Tibial artery (tissue), 4 donors: ENCODE results near the gene CPLX4.
"Not testable (repeated sequence)": the region's sequence is repeated elsewhere in the genome, so short reads cannot be mapped to it uniquely, and the experiment has no call there.

Experiments used
- DNase-seq, 2 donors: peaks; one replicate each; pipeline ENCODE4 v3.0.0-alpha.2; 2019
- H3K27ac ChIP-seq, 2 donors: fragments of 200-600 bp; sonication (generic) in 1 of 2; 1 replicate in 1 of 2; 2 replicates in 1 of 2; pipeline ENCODE4 v1.5.1; 2018 to 2019; ENCODE audit warnings: mild to moderate bottlenecking in 1 of 2
- H3K27me3 ChIP-seq, 2 donors: fragments of 200-600 bp; sonication (generic) in 1 of 2; one replicate each; pipeline versions ENCODE4 v1.5.1 to v1.6.0; 2016 to 2019
- H3K36me3 ChIP-seq, 3 donors: fragments of 200-600 bp; sonication (generic) in 2 of 3; one replicate each; pipeline ENCODE4 v1.5.1; 2016 to 2019; ENCODE audit warnings: mild to moderate bottlenecking in 2 of 3
- H3K4me1 ChIP-seq, 4 donors: fragments of 200-600 bp; sonication (generic) in 2 of 4; 1 replicate in 3 of 4; 2 replicates in 1 of 4; pipeline ENCODE4 v1.5.1; 2016 to 2019
- H3K4me3 ChIP-seq, 2 donors: fragments of 200-600 bp; sonication (generic) in 1 of 2; 1 replicate in 1 of 2; 2 replicates in 1 of 2; pipeline ENCODE4 v1.5.1; 2018 to 2019; ENCODE audit warnings: mild to moderate bottlenecking in 2 of 2
- H3K9me3 ChIP-seq, 3 donors: fragments of 200-600 bp; sonication (generic) in 1 of 3; one replicate each; pipeline ENCODE4 v1.5.1; 2016 to 2019
- CTCF ChIP-seq, 2 experiments: fragments of 200-600 bp in 1 of 2; fragments of 450-650 bp in 1 of 2; IDR thresholded peaks; one replicate each; pipeline ENCODE4 v1.5.1; 2017 to 2019; ENCODE audit warnings: antibody characterized with exemption in 2 of 2, mild to moderate bottlenecking in 1 of 2, moderate library complexity in 1 of 2
- intact Hi-C: fragments of 100-400 bp; cut with DNase I; formaldehyde crosslinking; loops from one replicate; pipeline ENCODE4 v1.15.0; 2023; ENCODE audit warnings: low total_unique reads

Gene CPLX4

GRCh38 chr18:59264121-59264571, 54.3 kb downstream of the CPLX4 start:
- Histone ChIP-seq H3K27me3 (peaks cover 0 to 65% of the 10 kb centered on the region in 2 donors), H3K27ac (no peak overlapping the region), H3K36me3 (no peaks in the 10 kb centered on the region), H3K4me3 (no peak overlapping the region), H3K4me1 (peaks cover 0 to 29% (median 17%) of the 10 kb centered on the region in 4 donors), H3K9me3 (no peaks in the 10 kb centered on the region)
- DNase-seq: no peak
- intact Hi-C loops: no loop called here
- no peak for TF ChIP-seq CTCF (IDR thresholded peaks at IDR 0.05)

GRCh38 chr18:59263661-59264060, 54.8 kb downstream of the CPLX4 start:
- no peak for DNase-seq
- Histone ChIP-seq H3K4me3 (no peak overlapping the region), H3K36me3 (no peaks in the 10 kb centered on the region), H3K27ac (no peak overlapping the region), H3K4me1 (peaks cover 0 to 25% (median 13%) of the 10 kb centered on the region in 4 donors), H3K27me3 (peaks cover 0 to 60% of the 10 kb centered on the region in 2 donors), H3K9me3 (no peaks in the 10 kb centered on the region)
- intact Hi-C loops: no loop called here
- TF ChIP-seq CTCF (IDR thresholded peaks at IDR 0.05): no peak

DNA sequence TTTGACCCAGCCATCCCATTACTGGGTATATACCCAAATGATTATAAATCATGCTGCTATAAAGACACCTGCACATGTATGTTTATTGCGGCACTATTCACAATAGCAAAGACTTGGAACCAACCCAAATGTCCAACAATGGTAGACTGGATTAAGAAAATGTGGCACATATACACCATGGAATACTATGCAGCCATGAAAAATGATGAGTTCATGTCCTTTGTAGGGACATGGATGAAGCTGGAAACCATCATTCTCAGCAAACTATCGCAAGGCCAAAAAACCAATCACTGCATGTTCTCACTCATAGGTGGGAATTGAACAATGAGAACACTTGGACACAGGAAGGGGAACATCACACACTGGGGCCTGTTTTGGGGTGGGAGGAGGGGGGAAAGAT, 56.2 kb downstream of the CPLX4 start:
- H3K27ac ChIP-seq, H3K36me3 ChIP-seq, intact Hi-C loops, H3K4me3 ChIP-seq, H3K9me3 ChIP-seq, DNase-seq: not testable (repeated sequence)
- Histone ChIP-seq H3K4me1 (peaks cover 0 to 11% (median 3%) of the 10 kb centered on the region in 4 donors), H3K27me3 (peaks cover 0 to 46% of the 10 kb centered on the region in 2 donors)

DNA sequence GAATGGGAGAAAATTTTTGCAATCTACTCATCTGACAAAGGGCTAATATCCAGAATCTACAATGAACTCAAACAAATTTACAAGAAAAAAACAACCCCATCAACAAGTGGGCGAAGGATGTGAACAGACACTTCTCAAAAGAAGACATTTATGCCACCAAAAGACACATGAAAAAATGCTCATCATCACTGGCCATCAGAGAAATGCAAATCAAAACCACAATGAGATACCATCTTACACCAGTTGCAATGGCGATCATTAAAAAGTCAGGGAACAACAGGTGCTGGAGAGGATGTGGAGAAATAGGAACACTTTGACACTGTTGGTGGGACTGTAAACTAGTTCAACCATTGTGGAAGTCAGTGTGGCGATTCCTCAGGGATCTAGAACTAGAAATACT, 56.6 kb downstream of the CPLX4 start:
- H3K36me3 ChIP-seq, intact Hi-C loops, H3K27ac ChIP-seq, DNase-seq, H3K9me3 ChIP-seq, H3K4me3 ChIP-seq: not testable (repeated sequence)
- Histone ChIP-seq H3K4me1 (peaks cover 0 to 11% (median 3%) of the 10 kb centered on the region in 4 donors), H3K27me3 (peaks cover 0 to 44% of the 10 kb centered on the region in 2 donors)

DNA sequence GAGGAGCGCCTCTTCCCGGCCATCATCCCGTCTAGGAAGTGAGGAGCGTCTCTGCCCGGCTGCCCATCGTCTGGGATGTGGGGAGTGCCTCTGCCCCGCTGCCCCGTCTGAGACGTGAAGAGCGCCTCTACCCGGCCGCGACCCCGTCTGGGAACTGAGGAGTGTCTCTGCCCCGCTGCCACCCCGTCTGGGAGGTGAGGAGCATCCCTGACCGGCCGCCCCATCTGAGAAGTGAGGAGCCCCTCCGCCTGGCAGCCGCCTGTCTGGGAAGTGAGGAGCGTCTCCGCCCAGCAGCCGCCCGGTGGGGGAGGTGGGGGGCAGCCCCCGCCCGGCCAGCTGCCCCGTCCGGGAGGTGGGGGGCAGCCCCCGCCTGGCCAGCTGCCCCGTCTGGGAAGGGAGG, 63.0 kb downstream of the CPLX4 start:
- H3K36me3 ChIP-seq, DNase-seq, H3K27me3 ChIP-seq, H3K4me1 ChIP-seq, H3K9me3 ChIP-seq, H3K4me3 ChIP-seq, intact Hi-C loops, H3K27ac ChIP-seq: not testable (repeated sequence)

- no peaks in the 10 kb centered on the region for H3K36me3 ChIP-seq
- H3K9me3 ChIP-seq: no peaks in the 10 kb centered on the region
- no peaks in the 10 kb centered on the region for H3K4me1 ChIP-seq
- peaks cover 0 to 29% of the 10 kb centered on the region in 2 donors for H3K27me3 ChIP-seq
- no peak overlapping the region for H3K27ac ChIP-seq
- no peak overlapping the region for H3K4me3 ChIP-seq
- no peak for DNase-seq
- intact Hi-C loops: no loop called here
- peak; percentile 52 to 68 for TF ChIP-seq CTCF (IDR thresholded peaks at IDR 0.05)
These were observed 69.2 kb downstream of the CPLX4 start for GRCh38 chr18:59249199-59249774.

GRCh38 chr18:59246796-59247195, 71.7 kb downstream of the CPLX4 start:
- DNase-seq: no peak
- H3K27ac ChIP-seq: no peak overlapping the region
- H3K9me3 ChIP-seq: no peaks in the 10 kb centered on the region
- H3K36me3 ChIP-seq: no peaks in the 10 kb centered on the region
- no peak overlapping the region for H3K4me3 ChIP-seq
- no peaks in the 10 kb centered on the region for H3K4me1 ChIP-seq
- TF ChIP-seq CTCF (IDR thresholded peaks at IDR 0.05): no peak
- H3K27me3 ChIP-seq: peaks cover 0 to 29% of the 10 kb centered on the region in 2 donors
- intact Hi-C loops: no loop called here
